ENCODE results near the gene NEK3. TPM values are rescaled to one million over a fixed set of nuclear protein-coding genes. Genes with fewer than 3 reads are reported as not detected.
"Not testable (repeated sequence)": the region's sequence is repeated elsewhere in the genome, so short reads cannot be mapped to it uniquely, and the experiment has no call there.

The NEK3 gene
- total and polyA plus RNA-seq, 5 donors: 7.7 to 13.0 (median 10.8) TPM

DNA sequence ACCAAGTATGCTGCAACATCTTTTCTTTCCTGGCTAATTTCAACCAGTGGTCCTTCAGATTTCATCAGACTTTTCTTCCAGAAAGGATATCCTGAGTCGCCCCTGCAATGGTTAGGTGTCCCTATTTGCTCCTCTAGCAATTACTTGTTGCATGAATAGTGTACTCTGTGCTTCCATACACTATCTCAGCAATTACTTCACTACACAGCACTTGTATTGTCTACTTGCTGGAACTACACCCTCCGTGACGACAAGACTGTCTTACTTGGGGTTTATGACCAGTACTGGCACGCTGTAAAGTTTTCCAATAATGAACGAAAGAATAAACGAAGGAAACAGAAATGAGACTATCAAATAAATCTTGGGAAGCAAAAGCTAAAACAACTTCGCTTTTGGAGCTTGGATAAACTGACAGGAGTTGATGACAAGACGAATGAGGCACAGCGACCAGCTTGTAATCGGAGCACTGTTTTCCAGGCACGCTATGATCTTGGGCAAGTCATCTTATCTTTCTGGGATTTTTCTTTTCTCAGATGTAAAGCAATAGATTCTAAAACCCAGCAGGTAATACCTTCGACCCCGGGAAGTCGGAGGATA lies 34.3 kb upstream of the NEK3 start:
- H3K27ac ChIP-seq (ENCODE audit: low read length): peak overlapping the region; percentile 58
- peak in 1 of 2 donors; percentile 44 for ATAC-seq
- H3K27me3 ChIP-seq (ENCODE audit: control insufficient read depth, insufficient read depth); intact Hi-C loops (cut with DNase I); DNase-seq; H3K9me3 ChIP-seq (ENCODE audit: control insufficient read depth, low read length); H3K4me1 ChIP-seq (ENCODE audit: control insufficient read depth, insufficient read depth, low read length): not testable (repeated sequence)
- WGBS: 1% methylated on average over 14 of the region's 14 CpGs
- H3K4me3 ChIP-seq (ENCODE audit: low read length): peak overlapping the region; percentile 63

DNA sequence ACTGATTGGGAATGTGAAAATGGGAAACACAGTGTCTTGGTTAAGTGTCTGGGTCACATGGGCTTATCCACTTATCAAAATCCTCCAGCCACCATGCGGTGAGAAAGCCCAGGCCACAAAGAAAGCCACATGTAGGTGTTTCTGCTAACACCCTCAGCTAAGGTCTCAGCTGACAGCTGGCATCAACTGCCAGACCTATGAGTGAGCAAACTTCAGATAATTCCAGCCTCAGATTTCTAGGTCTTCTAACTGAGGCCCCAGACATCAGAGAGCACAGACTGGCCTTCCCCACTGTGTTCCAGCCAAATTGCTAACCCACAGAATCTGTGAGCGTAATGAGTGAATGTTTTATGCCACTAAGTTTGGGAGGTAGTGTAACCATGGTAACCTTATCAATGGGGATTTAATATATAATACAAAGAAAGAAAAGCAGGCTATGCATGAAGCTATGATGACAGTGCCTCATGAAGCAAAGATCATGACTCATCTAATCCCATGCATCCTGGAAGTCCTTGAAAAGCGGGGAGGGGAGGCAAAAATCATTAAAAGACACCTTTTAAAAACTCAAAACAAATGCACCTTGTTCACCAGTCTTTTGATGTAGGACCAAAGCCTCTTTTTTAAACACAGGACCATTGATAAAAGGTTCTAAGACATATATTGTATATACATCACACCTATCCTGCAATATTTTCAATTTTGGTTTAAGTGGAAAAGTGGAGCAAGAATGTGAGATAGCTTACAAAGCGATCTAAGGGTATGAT lies 28.2 kb upstream of the NEK3 start:
- peak in 1 of 3 donors; percentile 34 for DNase-seq
- H3K9me3 ChIP-seq (ENCODE audit: control insufficient read depth, low read length); H3K27me3 ChIP-seq (ENCODE audit: control insufficient read depth, insufficient read depth); H3K4me3 ChIP-seq (ENCODE audit: low read length); intact Hi-C loops (cut with DNase I); H3K4me1 ChIP-seq (ENCODE audit: control insufficient read depth, insufficient read depth, low read length): not testable (repeated sequence)
- H3K27ac ChIP-seq (ENCODE audit: low read length): peak overlapping the region; percentile 83
- peak; percentile 87 to 91 for ATAC-seq
- 74% methylated on average over 4 of the region's 4 CpGs for whole genome bisulfite sequencing

DNA sequence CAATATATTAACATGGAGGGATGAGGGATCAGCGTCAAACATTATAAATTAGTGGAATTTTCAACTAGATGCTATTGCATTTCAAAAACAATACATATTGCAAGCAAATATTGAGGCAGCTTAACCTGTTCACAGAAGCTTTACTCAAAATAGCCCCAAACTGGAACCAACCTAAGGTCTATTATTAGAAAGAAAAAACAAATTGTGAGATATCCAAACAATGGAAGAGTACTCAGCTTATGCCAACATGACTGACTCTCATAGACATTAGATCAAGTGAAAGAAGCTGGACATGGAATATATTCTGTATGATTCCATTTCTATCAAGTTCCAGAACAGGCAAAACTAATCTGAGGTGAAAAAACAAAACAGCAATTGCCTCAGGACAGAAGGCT lies 27.6 kb upstream of the NEK3 start:
- no peak overlapping the region for H3K4me3 ChIP-seq (ENCODE audit: low read length)
- DNase-seq (no peak), ATAC-seq (peak in 1 of 2 donors; percentile 9)
- peak overlapping the region; percentile 64 for H3K27ac ChIP-seq (ENCODE audit: low read length)
- no peaks in the 10 kb centered on the region for H3K4me1 ChIP-seq (ENCODE audit: control insufficient read depth, insufficient read depth, low read length)
- intact Hi-C loops (cut with DNase I): no loop called here
- H3K9me3 ChIP-seq (ENCODE audit: control insufficient read depth, low read length): no peaks in the 10 kb centered on the region
- no peaks in the 10 kb centered on the region for H3K27me3 ChIP-seq (ENCODE audit: control insufficient read depth, insufficient read depth)
- 92% methylated on average over 1 of the region's 1 CpG for WGBS

GRCh38 chr13:52181316-52181954 lies 22.0 kb upstream of the NEK3 start:
- H3K27ac ChIP-seq (ENCODE audit: low read length); intact Hi-C loops (cut with DNase I); H3K9me3 ChIP-seq (ENCODE audit: control insufficient read depth, low read length); DNase-seq; ATAC-seq; H3K4me1 ChIP-seq (ENCODE audit: control insufficient read depth, insufficient read depth, low read length); H3K4me3 ChIP-seq (ENCODE audit: low read length); H3K27me3 ChIP-seq (ENCODE audit: control insufficient read depth, insufficient read depth): not testable (repeated sequence)
- WGBS: 53% methylated on average over 5 of the region's 5 CpGs

GRCh38 chr13:52179925-52180324 lies 20.5 kb upstream of the NEK3 start:
- no peak overlapping the region for H3K27ac ChIP-seq (ENCODE audit: low read length)
- intact Hi-C loops (cut with DNase I): no loop called here
- no peaks in the 10 kb centered on the region for H3K4me1 ChIP-seq (ENCODE audit: control insufficient read depth, insufficient read depth, low read length)
- DNase-seq (no peak), ATAC-seq (no peak)
- H3K4me3 ChIP-seq (ENCODE audit: low read length): no peak overlapping the region
- no peaks in the 10 kb centered on the region for H3K27me3 ChIP-seq (ENCODE audit: control insufficient read depth, insufficient read depth)
- WGBS: 62% methylated on average over 2 of the region's 2 CpGs
- no peaks in the 10 kb centered on the region for H3K9me3 ChIP-seq (ENCODE audit: control insufficient read depth, low read length)

DNA sequence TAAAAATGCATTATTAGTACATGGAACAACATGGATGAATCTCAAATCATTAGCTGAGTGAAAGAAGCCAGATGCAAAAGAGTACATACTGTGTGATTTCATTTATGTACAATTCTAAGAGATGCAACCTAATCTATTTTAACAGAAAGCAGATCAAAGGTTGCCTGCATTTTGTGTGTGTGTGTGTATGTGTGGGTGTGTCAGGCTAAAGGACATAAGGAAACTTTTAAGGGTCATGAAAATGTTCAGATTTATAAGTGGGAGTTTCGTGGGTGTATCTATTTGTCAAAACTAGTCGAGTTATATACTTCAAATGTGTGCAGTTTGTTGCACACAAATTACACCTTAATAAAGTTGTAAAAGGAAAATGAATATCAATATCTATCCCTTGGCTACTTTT lies 17.9 kb upstream of the NEK3 start:
- no peak for DNase-seq

DNA sequence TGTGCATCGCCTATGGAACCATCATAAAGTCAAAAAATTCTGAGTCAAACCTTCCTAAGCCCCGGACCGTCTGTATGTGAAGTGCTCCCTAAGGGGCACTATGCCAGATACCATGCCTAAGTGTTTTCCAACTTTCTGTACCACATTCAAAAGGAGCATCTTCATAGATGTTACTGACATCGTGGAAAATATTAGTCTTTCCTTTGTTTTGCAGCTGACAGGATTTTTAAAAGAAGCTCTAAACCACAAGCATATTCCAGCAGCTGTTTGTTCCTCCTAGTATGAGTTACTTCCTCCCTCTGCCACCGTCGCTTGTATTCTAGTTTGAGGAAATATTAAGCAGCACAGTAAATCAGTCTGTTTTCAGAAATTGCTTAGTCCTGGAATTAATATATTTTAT lies 14.6 kb upstream of the NEK3 start:
- ATAC-seq; H3K4me1 ChIP-seq (ENCODE audit: control insufficient read depth, insufficient read depth, low read length); H3K9me3 ChIP-seq (ENCODE audit: control insufficient read depth, low read length); H3K27me3 ChIP-seq (ENCODE audit: control insufficient read depth, insufficient read depth); H3K27ac ChIP-seq (ENCODE audit: low read length); DNase-seq; intact Hi-C loops (cut with DNase I); H3K4me3 ChIP-seq (ENCODE audit: low read length): not testable (repeated sequence)
- WGBS: 70% methylated on average over 6 of the region's 6 CpGs

More for the DNA sequence above, 17.9 kb upstream of the NEK3 start:
- no peak overlapping the region for H3K4me3 ChIP-seq (ENCODE audit: low read length)
- WGBS: 94% methylated on average over 2 of the region's 2 CpGs
- intact Hi-C loops (cut with DNase I): no loop called here
- H3K27me3 ChIP-seq (ENCODE audit: control insufficient read depth, insufficient read depth): no peaks in the 10 kb centered on the region
- ATAC-seq: no peak
- H3K9me3 ChIP-seq (ENCODE audit: control insufficient read depth, low read length): no peaks in the 10 kb centered on the region
- no peaks in the 10 kb centered on the region for H3K4me1 ChIP-seq (ENCODE audit: control insufficient read depth, insufficient read depth, low read length)
- no peak overlapping the region for H3K27ac ChIP-seq (ENCODE audit: low read length)

DNA sequence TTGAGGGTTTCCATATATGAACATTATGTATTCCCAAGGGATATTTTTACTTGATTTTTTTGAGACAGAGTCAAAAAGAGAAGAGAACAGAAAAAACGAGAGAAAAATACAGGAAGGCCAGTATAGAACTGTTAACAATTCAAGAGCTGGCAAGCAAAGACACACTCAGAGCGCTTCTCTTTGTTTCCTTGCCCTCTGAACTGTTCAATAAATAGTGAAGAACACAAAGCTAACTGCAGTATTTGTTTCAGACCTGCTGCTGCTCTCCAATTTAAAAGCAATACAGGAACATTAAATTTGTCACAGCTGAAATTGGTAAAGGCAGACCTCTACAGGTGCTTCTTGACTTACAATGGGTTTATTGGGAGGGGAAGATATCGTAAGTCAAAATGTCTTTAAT lies 14.0 kb upstream of the NEK3 start:
- intact Hi-C loops (cut with DNase I): no loop called here
- no peaks in the 10 kb centered on the region for H3K4me1 ChIP-seq (ENCODE audit: control insufficient read depth, insufficient read depth, low read length)
- H3K27me3 ChIP-seq (ENCODE audit: control insufficient read depth, insufficient read depth): no peaks in the 10 kb centered on the region
- no peaks in the 10 kb centered on the region for H3K9me3 ChIP-seq (ENCODE audit: control insufficient read depth, low read length)
- H3K27ac ChIP-seq (ENCODE audit: low read length): no peak overlapping the region
- WGBS: 85% methylated on average over 3 of the region's 3 CpGs
- H3K4me3 ChIP-seq (ENCODE audit: low read length): no peak overlapping the region
- ATAC-seq: no peak
- DNase-seq: no peak

GRCh38 chr13:52171686-52172085 lies 12.3 kb upstream of the NEK3 start:
- H3K27ac ChIP-seq (ENCODE audit: low read length); H3K4me3 ChIP-seq (ENCODE audit: low read length); H3K27me3 ChIP-seq (ENCODE audit: control insufficient read depth, insufficient read depth); DNase-seq; H3K9me3 ChIP-seq (ENCODE audit: control insufficient read depth, low read length); intact Hi-C loops (cut with DNase I); H3K4me1 ChIP-seq (ENCODE audit: control insufficient read depth, insufficient read depth, low read length); ATAC-seq: not testable (repeated sequence)
- 91% methylated on average over 1 of the region's 1 CpG for WGBS

- DNase-seq; H3K4me1 ChIP-seq (ENCODE audit: control insufficient read depth, insufficient read depth, low read length); H3K27ac ChIP-seq (ENCODE audit: low read length); H3K4me3 ChIP-seq (ENCODE audit: low read length); H3K27me3 ChIP-seq (ENCODE audit: control insufficient read depth, insufficient read depth); intact Hi-C loops (cut with DNase I); ATAC-seq; H3K9me3 ChIP-seq (ENCODE audit: control insufficient read depth, low read length): not testable (repeated sequence)
- WGBS: 95% methylated on average over 1 of the region's 1 CpG
Observed at GRCh38 chr13:52170828-52171391, 11.5 kb upstream of the NEK3 start.

GRCh38 chr13:52169839-52170238 lies 10.4 kb upstream of the NEK3 start:
- no peaks in the 10 kb centered on the region for H3K4me1 ChIP-seq (ENCODE audit: control insufficient read depth, insufficient read depth, low read length)
- WGBS: 86% methylated on average over 5 of the region's 5 CpGs
- no peak for ATAC-seq
- H3K4me3 ChIP-seq (ENCODE audit: low read length): no peak overlapping the region
- no peaks in the 10 kb centered on the region for H3K27me3 ChIP-seq (ENCODE audit: control insufficient read depth, insufficient read depth)
- intact Hi-C loops (cut with DNase I): no loop called here
- no peaks in the 10 kb centered on the region for H3K9me3 ChIP-seq (ENCODE audit: control insufficient read depth, low read length)
- no peak for DNase-seq
- no peak overlapping the region for H3K27ac ChIP-seq (ENCODE audit: low read length)

Measured in right cardiac atrium (tissue), 5 donors.